Measurements from ENCODE around the gene UACA.

Gene UACA

GRCh38 chr15:70609889-70610288 is 153.5 kb downstream of the UACA start:
- H3K4me3 ChIP-seq (ENCODE audit: low read length): no peak overlapping the region
- no peak for TF ChIP-seq CTCF (conservative IDR thresholded peaks at IDR 0.05; ENCODE audit: low read length)
- no peak for DNase-seq (ENCODE audit: low read depth)

- TF ChIP-seq CTCF (conservative IDR thresholded peaks at IDR 0.05; ENCODE audit: low read length): no peak
- H3K4me3 ChIP-seq (ENCODE audit: low read length): no peak overlapping the region
- DNase-seq (ENCODE audit: low read depth): no peak
These were observed 155.2 kb downstream of the UACA start for GRCh38 chr15:70608144-70608543.

- H3K4me3 ChIP-seq (ENCODE audit: low read length): no peak overlapping the region
- peak; percentile 68 for DNase-seq (ENCODE audit: low read depth)
- TF ChIP-seq CTCF (conservative IDR thresholded peaks at IDR 0.05; ENCODE audit: low read length): no peak
These were observed 157.6 kb downstream of the UACA start for GRCh38 chr15:70605606-70606410.

- no peak for TF ChIP-seq CTCF (conservative IDR thresholded peaks at IDR 0.05; ENCODE audit: low read length)
- no peak for DNase-seq (ENCODE audit: low read depth)
- H3K4me3 ChIP-seq (ENCODE audit: low read length): no peak overlapping the region
These were observed 158.6 kb downstream of the UACA start for GRCh38 chr15:70604666-70605315.

Data from AG10803 (cell line).